ENCODE data around the gene ROCK2. TPM values are rescaled to one million over a fixed set of nuclear protein-coding genes. Genes with fewer than 3 reads are reported as not detected.
A peak's percentile ranks its signal among the peaks of the same experiment; 100 is the strongest.

ROCK2 gene
- total and polyA plus RNA-seq, 2 of the 13 experiments (the other 11 are each of a cell fraction or from before 2014, with no cell fraction given) = 38.1 to 119 TPM

- TF ChIP-seq ZNF235 (CRISPR knock-in tag; IDR thresholded peaks at IDR 0.05; ENCODE audit: borderline replicate concordance) (no peak), ZBTB7B (CRISPR knock-in tag; IDR thresholded peaks at IDR 0.05) (peak; percentile 17; the same call in 1 of the 2 replicates), ZNF816 (CRISPR knock-in tag; IDR thresholded peaks at IDR 0.05; ENCODE audit: borderline replicate concordance) (peak; percentile 58; the same call in 1 of the 2 replicates), NFE2 (CRISPR knock-in tag; IDR thresholded peaks at IDR 0.05) (no peak), FUBP1 (CRISPR knock-in tag; IDR thresholded peaks at IDR 0.05; ENCODE audit: borderline replicate concordance) (no peak), TFDP2 (CRISPR knock-in tag; IDR thresholded peaks at IDR 0.05) (peak; percentile 46; the same call in 1 of the 2 replicates), ZNF567 (CRISPR knock-in tag; IDR thresholded peaks at IDR 0.05; ENCODE audit: borderline replicate concordance) (no peak), REXO4 (CRISPR knock-in tag; IDR thresholded peaks at IDR 0.05; ENCODE audit: borderline replicate concordance) (no peak), EHMT2 (IDR thresholded peaks at IDR 0.05; ENCODE audit: borderline replicate concordance, low read depth, low read length) (no peak), ZNF33B (CRISPR knock-in tag; IDR thresholded peaks at IDR 0.05) (no peak), ZNF512 (CRISPR knock-in tag; IDR thresholded peaks at IDR 0.05) (no peak), AFF4 (CRISPR knock-in tag; IDR thresholded peaks at IDR 0.05) (peak; percentile 17), ZNF230 (CRISPR knock-in tag; IDR thresholded peaks at IDR 0.05) (no peak), ZNF484 (CRISPR knock-in tag; IDR thresholded peaks at IDR 0.05; ENCODE audit: borderline replicate concordance, low read depth) (no peak), CBX5 (CRISPR knock-in tag; IDR thresholded peaks at IDR 0.05; ENCODE audit: borderline replicate concordance) (no peak), ZSCAN12 (CRISPR knock-in tag; IDR thresholded peaks at IDR 0.05) (no peak), ZBTB25 (CRISPR knock-in tag; IDR thresholded peaks at IDR 0.05) (peak; percentile 48; the same call in 1 of the 2 replicates), ZNF589 (CRISPR knock-in tag; conservative IDR thresholded peaks at IDR 0.05) (0 out of 2 replicates have a peak, but pooled peaks have one; percentile 36), ZMAT5 (CRISPR knock-in tag; IDR thresholded peaks at IDR 0.05; ENCODE audit: borderline replicate concordance, low read depth) (no peak)
These were observed at the start of gene ROCK2 (continued) for GRCh38 chr2:11344342-11344955.

All from HepG2 (cell line).